ENCODE data around the gene NUB1.

- no peak for TF ChIP-seq CTCF (IDR thresholded peaks at IDR 0.05; ENCODE audit: low read length)
- no peak for TF ChIP-seq EZH2 (IDR thresholded peaks at IDR 0.05; ENCODE audit: borderline replicate concordance, low read length)
These were observed 42.8 kb upstream of the NUB1 start for GRCh38 chr7:151298765-151299164.
